ENCODE data around the gene RNASEH2B. TPM values are rescaled to one million over a fixed set of nuclear protein-coding genes. Genes with fewer than 3 reads are reported as not detected.

RNASEH2B gene
- total and polyA plus RNA-seq, 2 of the 13 experiments (the other 11 are each of a cell fraction or from before 2014, with no cell fraction given), result 17.2 to 55.4 TPM

DNA sequence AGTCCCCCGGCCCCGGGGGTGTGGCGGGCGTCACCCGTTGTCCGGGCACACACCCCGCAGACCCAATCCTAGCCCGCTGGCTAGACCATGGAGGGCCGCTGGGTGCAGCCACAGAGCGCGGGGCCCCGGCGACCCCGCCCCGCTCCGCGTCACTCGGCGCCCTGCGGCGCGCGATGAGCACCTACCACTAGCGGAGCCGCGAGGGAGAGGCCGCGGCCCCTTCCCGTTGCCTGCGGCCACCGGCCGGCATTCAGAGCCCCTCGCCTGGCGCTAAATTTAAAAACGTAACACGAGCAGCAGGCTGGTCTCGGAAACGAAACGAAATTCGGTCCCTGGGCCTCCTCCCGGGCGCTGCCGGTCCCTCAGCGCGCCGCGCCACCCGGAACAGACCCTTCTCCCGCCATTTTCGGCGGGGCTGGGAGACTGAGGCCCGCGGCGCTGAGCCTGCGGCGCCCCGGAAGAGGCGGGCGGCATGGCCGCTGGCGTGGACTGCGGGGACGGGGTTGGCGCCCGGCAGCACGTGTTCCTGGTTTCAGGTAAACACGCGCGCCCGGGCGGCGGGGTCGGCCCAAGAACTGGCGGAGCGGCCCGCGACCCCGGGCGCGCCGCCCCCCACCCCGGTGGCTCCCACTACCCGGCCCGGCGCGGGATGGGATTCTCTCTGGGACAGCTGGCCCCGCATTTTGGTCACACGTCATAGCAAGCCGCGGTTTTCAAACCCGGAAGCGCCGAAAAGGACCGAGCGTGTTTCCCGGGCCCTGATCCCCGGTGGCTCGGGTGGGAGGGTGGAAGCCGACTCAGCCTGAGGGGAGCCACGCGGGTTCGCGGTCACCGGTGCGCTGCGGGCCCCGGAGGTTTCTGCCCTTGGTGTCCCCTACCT is at the start of gene RNASEH2B (continued):
- TF ChIP-seq MBD4 (IDR thresholded peaks at IDR 0.05; ENCODE audit: borderline replicate concordance, low read length) (no peak), ZNF160 (CRISPR knock-in tag; IDR thresholded peaks at IDR 0.05) (peak; percentile 65; the same call in 1 of the 2 replicates), NONO (IDR thresholded peaks at IDR 0.05) (no peak), NONO (CRISPR knock-in tag; conservative IDR thresholded peaks at IDR 0.05) (no peak), NBN (conservative IDR thresholded peaks at IDR 0.05) (no peak), ZNF33A (CRISPR knock-in tag; IDR thresholded peaks at IDR 0.05; ENCODE audit: borderline replicate concordance) (0 out of 2 replicates have a peak, but pooled peaks have one; percentile 31), NCOA1 (CRISPR knock-in tag; IDR thresholded peaks at IDR 0.05) (0 out of 2 replicates have a peak, but pooled peaks have one; percentile 26), FOXC1 (CRISPR knock-in tag; IDR thresholded peaks at IDR 0.05; ENCODE audit: borderline replicate concordance) (no peak), ZNF792 (CRISPR knock-in tag; IDR thresholded peaks at IDR 0.05) (peak; percentile 55), ARNT2 (CRISPR knock-in tag; IDR thresholded peaks at IDR 0.05; ENCODE audit: low read depth) (peak; percentile 49; the same call in 1 of the 2 replicates), NR2F1 (CRISPR knock-in tag; IDR thresholded peaks at IDR 0.05) (no peak), ZNF563 (CRISPR knock-in tag; IDR thresholded peaks at IDR 0.05) (peak; percentile 95), ETV5 (CRISPR knock-in tag; IDR thresholded peaks at IDR 0.05; ENCODE audit: borderline replicate concordance) (peak; percentile 40; the same call in 1 of the 2 replicates), ZNF777 (CRISPR knock-in tag; IDR thresholded peaks at IDR 0.05) (peak; percentile 62), ZBTB38 (CRISPR knock-in tag; IDR thresholded peaks at IDR 0.05) (0 out of 2 replicates have a peak, but pooled peaks have one; percentile 45), NFKB2 (CRISPR knock-in tag; IDR thresholded peaks at IDR 0.05; ENCODE audit: borderline replicate concordance) (peak; percentile 93), IRF1 (CRISPR knock-in tag; IDR thresholded peaks at IDR 0.05; ENCODE audit: low read depth) (no peak), ZNF772 (CRISPR knock-in tag; IDR thresholded peaks at IDR 0.05) (peak; percentile 37; the same call in 1 of the 2 replicates), MXD3 (CRISPR knock-in tag; IDR thresholded peaks at IDR 0.05) (peak; percentile 85), ZC3H13 (CRISPR knock-in tag; IDR thresholded peaks at IDR 0.05) (peak; percentile 48; the same call in 1 of the 2 replicates), AHR (CRISPR knock-in tag; IDR thresholded peaks at IDR 0.05) (peak; percentile 32; the same call in 1 of the 2 replicates), TCF7 (IDR thresholded peaks at IDR 0.05; ENCODE audit: low read depth) (no peak), GTF2F1 (IDR thresholded peaks at IDR 0.05; ENCODE audit: low read length) (no peak)
- TF ChIP-seq, protein P1, sequence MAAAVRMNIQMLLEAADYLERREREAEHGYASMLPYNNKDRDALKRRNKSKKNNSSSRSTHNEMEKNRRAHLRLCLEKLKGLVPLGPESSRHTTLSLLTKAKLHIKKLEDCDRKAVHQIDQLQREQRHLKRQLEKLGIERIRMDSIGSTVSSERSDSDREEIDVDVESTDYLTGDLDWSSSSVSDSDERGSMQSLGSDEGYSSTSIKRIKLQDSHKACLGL (CRISPR knock-in tag; IDR thresholded peaks at IDR 0.05), result peak; percentile 92
- TF ChIP-seq, protein P2, sequence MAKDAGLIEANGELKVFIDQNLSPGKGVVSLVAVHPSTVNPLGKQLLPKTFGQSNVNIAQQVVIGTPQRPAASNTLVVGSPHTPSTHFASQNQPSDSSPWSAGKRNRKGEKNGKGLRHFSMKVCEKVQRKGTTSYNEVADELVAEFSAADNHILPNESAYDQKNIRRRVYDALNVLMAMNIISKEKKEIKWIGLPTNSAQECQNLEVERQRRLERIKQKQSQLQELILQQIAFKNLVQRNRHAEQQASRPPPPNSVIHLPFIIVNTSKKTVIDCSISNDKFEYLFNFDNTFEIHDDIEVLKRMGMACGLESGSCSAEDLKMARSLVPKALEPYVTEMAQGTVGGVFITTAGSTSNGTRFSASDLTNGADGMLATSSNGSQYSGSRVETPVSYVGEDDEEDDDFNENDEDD (CRISPR knock-in tag; IDR thresholded peaks at IDR 0.05; ENCODE audit: borderline replicate concordance), result peak; percentile 87; the same call in 1 of the 2 replicates
- TF ChIP-seq, protein P3, sequence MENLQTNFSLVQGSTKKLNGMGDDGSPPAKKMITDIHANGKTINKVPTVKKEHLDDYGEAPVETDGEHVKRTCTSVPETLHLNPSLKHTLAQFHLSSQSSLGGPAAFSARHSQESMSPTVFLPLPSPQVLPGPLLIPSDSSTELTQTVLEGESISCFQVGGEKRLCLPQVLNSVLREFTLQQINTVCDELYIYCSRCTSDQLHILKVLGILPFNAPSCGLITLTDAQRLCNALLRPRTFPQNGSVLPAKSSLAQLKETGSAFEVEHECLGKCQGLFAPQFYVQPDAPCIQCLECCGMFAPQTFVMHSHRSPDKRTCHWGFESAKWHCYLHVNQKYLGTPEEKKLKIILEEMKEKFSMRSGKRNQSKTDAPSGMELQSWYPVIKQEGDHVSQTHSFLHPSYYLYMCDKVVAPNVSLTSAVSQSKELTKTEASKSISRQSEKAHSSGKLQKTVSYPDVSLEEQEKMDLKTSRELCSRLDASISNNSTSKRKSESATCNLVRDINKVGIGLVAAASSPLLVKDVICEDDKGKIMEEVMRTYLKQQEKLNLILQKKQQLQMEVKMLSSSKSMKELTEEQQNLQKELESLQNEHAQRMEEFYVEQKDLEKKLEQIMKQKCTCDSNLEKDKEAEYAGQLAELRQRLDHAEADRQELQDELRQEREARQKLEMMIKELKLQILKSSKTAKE (CRISPR knock-in tag; IDR thresholded peaks at IDR 0.05; ENCODE audit: borderline replicate concordance), result no peak
